Body of pancreas (tissue), 4 donors: ENCODE measurements around the gene SNX4.

Experiments
- POLR2A ChIP-seq, 3 donors: fragments of 450-650 bp; IDR thresholded peaks; one replicate each; pipeline ENCODE4 v1.6.1; 2016; ENCODE audit warnings: antibody characterized with exemption in 3 of 3, mild to moderate bottlenecking in 2 of 3
- TF ChIP-seq, protein P1 (sequence below), 7 experiments: fragments of 450-650 bp in 4 of 7; fragments of 200-600 bp in 3 of 7; sonication (generic) in 3 of 7; IDR thresholded peaks; one replicate each; pipeline ENCODE4 v1.5.1; 2016 to 2019; ENCODE audit warnings: antibody characterized with exemption in 7 of 7

DNA sequence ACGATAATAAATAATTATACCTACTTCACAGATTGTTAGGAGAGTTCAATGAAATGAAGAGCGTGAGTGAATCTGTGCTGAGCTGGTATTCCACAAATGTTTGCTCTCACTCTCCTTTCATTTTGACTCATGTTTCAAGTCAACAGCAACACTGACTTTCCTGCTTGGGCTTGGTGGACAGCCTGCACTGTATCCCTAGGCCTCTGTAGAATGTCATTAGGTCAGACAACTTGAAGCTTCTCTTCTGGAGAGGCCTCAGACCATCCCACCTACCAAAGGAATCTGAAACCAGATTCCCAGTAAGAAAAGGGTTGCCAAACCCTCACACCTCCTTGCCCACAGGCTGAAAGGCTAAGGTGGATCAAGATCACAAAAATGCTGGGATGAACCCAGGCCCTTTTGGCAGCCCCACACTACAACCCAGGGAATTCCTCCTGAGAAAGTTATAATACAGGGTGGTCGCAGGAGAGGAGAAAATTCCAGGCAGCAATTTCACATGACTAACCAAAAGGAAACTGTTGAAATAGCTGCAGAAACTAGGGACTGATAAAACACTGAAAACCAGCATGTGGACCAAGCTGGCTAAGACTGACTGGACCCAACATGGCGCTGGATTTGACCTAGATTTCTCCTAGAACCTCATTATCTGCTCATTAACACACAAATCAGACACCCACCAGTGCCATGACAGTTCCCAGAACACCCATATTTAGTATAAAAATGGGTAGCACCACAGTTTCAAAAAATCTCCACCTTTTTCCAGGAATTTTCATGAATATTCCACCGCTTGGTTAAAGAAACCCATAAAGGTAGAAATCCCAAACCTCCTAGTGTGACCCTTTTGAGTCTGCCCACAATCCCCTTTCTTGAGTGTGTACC is 87.9 kb downstream of the SNX4 start:
- no peak for TF ChIP-seq POLR2A (IDR thresholded peaks at IDR 0.05)
- TF ChIP-seq, protein P1, sequence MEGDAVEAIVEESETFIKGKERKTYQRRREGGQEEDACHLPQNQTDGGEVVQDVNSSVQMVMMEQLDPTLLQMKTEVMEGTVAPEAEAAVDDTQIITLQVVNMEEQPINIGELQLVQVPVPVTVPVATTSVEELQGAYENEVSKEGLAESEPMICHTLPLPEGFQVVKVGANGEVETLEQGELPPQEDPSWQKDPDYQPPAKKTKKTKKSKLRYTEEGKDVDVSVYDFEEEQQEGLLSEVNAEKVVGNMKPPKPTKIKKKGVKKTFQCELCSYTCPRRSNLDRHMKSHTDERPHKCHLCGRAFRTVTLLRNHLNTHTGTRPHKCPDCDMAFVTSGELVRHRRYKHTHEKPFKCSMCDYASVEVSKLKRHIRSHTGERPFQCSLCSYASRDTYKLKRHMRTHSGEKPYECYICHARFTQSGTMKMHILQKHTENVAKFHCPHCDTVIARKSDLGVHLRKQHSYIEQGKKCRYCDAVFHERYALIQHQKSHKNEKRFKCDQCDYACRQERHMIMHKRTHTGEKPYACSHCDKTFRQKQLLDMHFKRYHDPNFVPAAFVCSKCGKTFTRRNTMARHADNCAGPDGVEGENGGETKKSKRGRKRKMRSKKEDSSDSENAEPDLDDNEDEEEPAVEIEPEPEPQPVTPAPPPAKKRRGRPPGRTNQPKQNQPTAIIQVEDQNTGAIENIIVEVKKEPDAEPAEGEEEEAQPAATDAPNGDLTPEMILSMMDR (IDR thresholded peaks at IDR 0.05), result no peak
